ENCODE data around the gene HRCT1.

HRCT1 gene

DNA sequence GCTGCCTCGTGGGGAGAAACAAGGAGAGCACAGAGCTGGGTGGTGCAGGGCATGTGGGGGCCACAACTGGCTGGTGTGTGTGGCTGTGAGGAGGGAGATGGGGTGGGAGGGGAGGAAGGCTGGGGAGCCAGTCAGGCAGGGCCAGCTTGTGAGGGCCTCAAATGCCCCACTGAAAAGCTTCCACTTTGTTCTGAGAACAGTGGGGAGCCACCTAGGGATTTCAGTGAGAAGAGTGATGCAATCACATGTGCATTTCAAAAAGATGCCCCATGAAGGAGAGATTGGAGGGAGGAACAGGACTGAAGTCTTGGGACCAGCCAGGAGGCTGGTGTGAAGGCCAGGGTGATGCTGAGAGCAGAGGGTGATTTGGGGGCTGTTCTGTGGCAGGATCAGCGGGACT is 37.1 kb upstream of the HRCT1 start:
- peaks cover 3% of the 10 kb centered on the region for H3K27me3 Mint-ChIP-seq (ENCODE audit: low read depth)
- H3K4me1 Mint-ChIP-seq = no peaks in the 10 kb centered on the region
- H3K4me3 Mint-ChIP-seq = no peak overlapping the region
- H3K27ac Mint-ChIP-seq = no peak overlapping the region
- TF ChIP-seq, protein P1, sequence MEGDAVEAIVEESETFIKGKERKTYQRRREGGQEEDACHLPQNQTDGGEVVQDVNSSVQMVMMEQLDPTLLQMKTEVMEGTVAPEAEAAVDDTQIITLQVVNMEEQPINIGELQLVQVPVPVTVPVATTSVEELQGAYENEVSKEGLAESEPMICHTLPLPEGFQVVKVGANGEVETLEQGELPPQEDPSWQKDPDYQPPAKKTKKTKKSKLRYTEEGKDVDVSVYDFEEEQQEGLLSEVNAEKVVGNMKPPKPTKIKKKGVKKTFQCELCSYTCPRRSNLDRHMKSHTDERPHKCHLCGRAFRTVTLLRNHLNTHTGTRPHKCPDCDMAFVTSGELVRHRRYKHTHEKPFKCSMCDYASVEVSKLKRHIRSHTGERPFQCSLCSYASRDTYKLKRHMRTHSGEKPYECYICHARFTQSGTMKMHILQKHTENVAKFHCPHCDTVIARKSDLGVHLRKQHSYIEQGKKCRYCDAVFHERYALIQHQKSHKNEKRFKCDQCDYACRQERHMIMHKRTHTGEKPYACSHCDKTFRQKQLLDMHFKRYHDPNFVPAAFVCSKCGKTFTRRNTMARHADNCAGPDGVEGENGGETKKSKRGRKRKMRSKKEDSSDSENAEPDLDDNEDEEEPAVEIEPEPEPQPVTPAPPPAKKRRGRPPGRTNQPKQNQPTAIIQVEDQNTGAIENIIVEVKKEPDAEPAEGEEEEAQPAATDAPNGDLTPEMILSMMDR (IDR thresholded peaks at IDR 0.05; ENCODE audit: unreplicated experiment in 3 of 3) = no peak
- H3K9me3 Mint-ChIP-seq = no peaks in the 10 kb centered on the region
- no peaks in the 10 kb centered on the region for H3K36me3 Mint-ChIP-seq (ENCODE audit: low read depth)

DNA sequence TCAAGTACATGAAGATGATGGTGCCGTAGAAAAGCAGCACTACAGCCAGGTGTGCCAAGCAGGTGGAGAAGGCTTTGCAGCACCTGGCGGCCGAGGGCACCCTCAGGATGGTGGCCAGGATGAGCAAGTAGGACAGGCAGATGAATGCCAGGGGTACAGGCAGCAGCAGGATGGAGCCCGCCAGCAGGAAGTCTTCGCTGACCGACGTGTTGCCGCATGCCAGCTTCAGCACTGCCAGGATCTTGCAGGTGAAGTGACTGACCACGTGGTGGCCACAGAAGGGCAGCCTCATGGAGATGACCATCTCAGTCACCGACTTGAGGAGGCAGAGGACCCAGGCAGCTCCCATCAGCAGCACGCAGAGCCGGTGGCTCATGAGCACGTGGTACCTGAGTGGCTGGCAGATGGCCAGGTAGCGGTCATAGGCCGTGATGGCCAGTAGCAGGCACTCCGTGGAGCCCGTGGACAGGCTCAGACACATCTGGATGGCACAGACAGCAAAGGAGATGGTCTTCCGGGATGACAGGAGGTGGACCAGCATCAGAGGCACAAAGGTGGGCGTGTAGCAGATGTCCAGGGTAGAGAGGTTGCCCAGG is 36.3 kb upstream of the HRCT1 start:
- TF ChIP-seq, protein P1 (IDR thresholded peaks at IDR 0.05; ENCODE audit: unreplicated experiment in 3 of 3) = no peak
- no peaks in the 10 kb centered on the region for H3K36me3 Mint-ChIP-seq (ENCODE audit: low read depth)
- no peak overlapping the region for H3K27ac Mint-ChIP-seq
- H3K9me3 Mint-ChIP-seq = no peaks in the 10 kb centered on the region
- peaks cover 5% of the 10 kb centered on the region for H3K27me3 Mint-ChIP-seq (ENCODE audit: low read depth)
- H3K4me3 Mint-ChIP-seq = no peak overlapping the region
- no peaks in the 10 kb centered on the region for H3K4me1 Mint-ChIP-seq

DNA sequence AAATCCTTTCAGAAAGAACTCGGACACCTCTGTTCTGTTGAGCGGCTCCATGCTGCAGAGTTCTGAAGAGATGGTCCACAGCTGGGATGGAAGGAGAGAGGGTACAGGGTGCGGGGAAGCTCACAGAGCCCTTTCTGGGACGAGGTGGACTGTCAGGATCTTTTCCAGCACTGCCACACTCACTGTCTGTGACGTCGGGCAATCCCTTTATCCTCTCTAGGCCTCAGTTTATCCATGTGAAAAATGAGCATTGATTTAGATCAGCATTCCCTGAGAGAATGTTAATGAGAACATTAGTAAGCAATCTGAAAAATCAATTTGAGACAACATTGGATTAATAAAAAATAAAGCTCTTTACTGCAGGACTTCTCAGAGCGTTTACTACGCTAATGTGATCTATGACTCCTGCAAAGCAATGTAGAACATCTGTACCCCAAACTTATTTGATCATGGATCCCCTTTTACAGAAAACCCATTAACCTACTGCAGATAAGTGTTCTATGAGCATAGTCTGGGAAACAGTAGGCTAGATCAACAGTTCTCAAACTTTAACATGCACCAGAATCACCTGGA is 35.6 kb upstream of the HRCT1 start, which contains the start of gene OR13J1:
Gene OR13J1 (minus strand): TSS at position 51 of the 573 bp plus-strand sequence. CDS start 0 bp downstream, at position 51.
- Mint-ChIP-seq H3K4me1 (no peaks in the 10 kb centered on the region), H3K27me3 (ENCODE audit: low read depth) (peaks cover 7% of the 10 kb centered on the region), H3K9me3 (peaks cover under 1% of the 10 kb centered on the region), H3K4me3 (no peak within 1 kb of the TSS), H3K27ac (no peak within 1 kb of the TSS), H3K36me3 (ENCODE audit: low read depth) (no peaks in the 10 kb centered on the region)
- TF ChIP-seq, protein P1 (IDR thresholded peaks at IDR 0.05; ENCODE audit: unreplicated experiment in 3 of 3) = no peak

DNA sequence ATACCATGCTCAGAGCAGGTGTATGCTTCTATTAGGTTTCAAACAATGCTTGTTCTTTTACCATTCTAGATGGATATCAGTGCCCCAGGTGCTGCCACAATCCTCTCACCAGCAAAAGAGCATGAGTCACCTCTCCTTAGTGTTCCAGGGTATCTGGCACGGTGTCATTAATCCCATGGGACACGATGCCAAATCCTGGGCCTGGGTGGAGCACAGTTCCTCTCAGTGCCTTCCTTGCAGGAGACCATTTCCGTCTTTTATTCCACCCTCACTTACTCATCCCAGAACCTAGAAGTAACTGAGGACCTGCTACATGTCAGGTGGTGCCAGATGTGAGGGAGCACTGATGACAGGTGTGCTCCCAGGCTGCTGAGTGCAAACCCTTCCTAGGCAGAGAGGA is 34.5 kb upstream of the HRCT1 start:
- no peak overlapping the region for H3K4me3 Mint-ChIP-seq
- peaks cover 8% of the 10 kb centered on the region for H3K9me3 Mint-ChIP-seq
- H3K36me3 Mint-ChIP-seq (ENCODE audit: low read depth) = no peaks in the 10 kb centered on the region
- H3K4me1 Mint-ChIP-seq = no peaks in the 10 kb centered on the region
- peaks cover 5% of the 10 kb centered on the region for H3K27me3 Mint-ChIP-seq (ENCODE audit: low read depth)
- H3K27ac Mint-ChIP-seq = no peak overlapping the region
- TF ChIP-seq, protein P1 (IDR thresholded peaks at IDR 0.05; ENCODE audit: unreplicated experiment in 3 of 3) = no peak

DNA sequence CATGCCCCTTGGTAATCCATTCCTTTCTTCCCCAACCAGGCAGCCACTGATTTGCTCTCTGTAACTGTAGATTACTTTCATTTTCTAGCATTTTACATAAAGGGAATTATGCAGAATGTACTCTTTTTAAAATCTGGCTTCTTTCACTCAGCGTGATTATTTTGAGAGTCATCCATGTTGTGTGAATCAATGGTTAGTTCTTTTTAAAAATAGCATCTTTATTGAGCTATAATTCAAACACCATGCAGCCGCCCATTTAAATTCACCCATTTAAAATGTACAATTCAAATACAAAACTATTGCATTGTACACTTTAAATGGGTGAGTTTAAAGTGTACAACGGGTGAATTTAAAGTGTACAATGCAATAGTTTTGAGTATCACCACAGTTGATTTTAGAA is 33.5 kb upstream of the HRCT1 start:
- Mint-ChIP-seq H3K4me3 (no peak overlapping the region), H3K27ac (no peak overlapping the region), H3K27me3 (ENCODE audit: low read depth) (peaks cover 5% of the 10 kb centered on the region), H3K36me3 (ENCODE audit: low read depth) (peaks cover 4% of the 10 kb centered on the region), H3K9me3 (peaks cover 16% of the 10 kb centered on the region), H3K4me1 (no peaks in the 10 kb centered on the region)
- TF ChIP-seq, protein P1 (IDR thresholded peaks at IDR 0.05; ENCODE audit: unreplicated experiment in 3 of 3) = no peak
